Activated CD4-positive, alpha-beta T cell treated with anti-CD3 and anti-CD28 coated beads for 24 hours (primary cell): ENCODE data around the gene IFITM10.

Source experiments
- DNase-seq, 2 donors: peaks; one replicate each; pipeline ENCODE4 v3.0.0-alpha.2; 2020; ENCODE audit warnings: low read depth in 2 of 2

IFITM10 gene

GRCh38 chr11:1763796-1764661 lies 13.6 kb upstream of the IFITM10 start, which contains the start of gene CTSD:
Gene CTSD, minus strand, starts transcription at chr11:1763927. Its CDS starts 68 bp downstream, at chr11:1763859.
- peak; percentile 83 to 86 for DNase-seq

GRCh38 chr11:1763336-1763795 lies 13.0 kb upstream of the IFITM10 start:
- no peak for DNase-seq

GRCh38 chr11:1762537-1763302 lies 12.3 kb upstream of the IFITM10 start:
- DNase-seq: no peak

- no peak for DNase-seq
These were observed 11.6 kb upstream of the IFITM10 start for GRCh38 chr11:1761857-1762536.

GRCh38 chr11:1761110-1761856 lies 10.9 kb upstream of the IFITM10 start:
- no peak for DNase-seq

GRCh38 chr11:1760351-1761109 lies 10.1 kb upstream of the IFITM10 start:
- DNase-seq: no peak

GRCh38 chr11:1759851-1760220 lies 9.4 kb upstream of the IFITM10 start:
- no peak for DNase-seq

GRCh38 chr11:1759151-1759850 lies 8.9 kb upstream of the IFITM10 start:
- DNase-seq: no peak

- DNase-seq: no peak
These were observed 8.3 kb upstream of the IFITM10 start for GRCh38 chr11:1758611-1759150.

GRCh38 chr11:1757861-1758610 lies 7.6 kb upstream of the IFITM10 start:
- DNase-seq: peak in 1 of 2 donors; percentile 32

GRCh38 chr11:1756791-1757771 lies 6.7 kb upstream of the IFITM10 start:
- DNase-seq: no peak

GRCh38 chr11:1755692-1756561 lies 5.5 kb upstream of the IFITM10 start:
- DNase-seq: no peak

GRCh38 chr11:1755344-1755691 lies 4.9 kb upstream of the IFITM10 start:
- no peak for DNase-seq

GRCh38 chr11:1754376-1755150 lies 4.2 kb upstream of the IFITM10 start:
- no peak for DNase-seq

GRCh38 chr11:1753929-1754305 lies 3.5 kb upstream of the IFITM10 start:
- DNase-seq: no peak

- DNase-seq: no peak
These were observed 3.0 kb upstream of the IFITM10 start for GRCh38 chr11:1753229-1753928.
